Loucy (cell line): Measurements from ENCODE around the gene VWA7.

Experiments
- CTCF ChIP-seq: fragments of 200-600 bp; sonication (generic); conservative IDR thresholded peaks from 2 replicates; pipeline ENCODE4 v1.5.1; 2014; ENCODE audit warnings: mild to moderate bottlenecking, antibody characterized with exemption, low read length
- EZH2phosphoT487 ChIP-seq: fragments of 200-600 bp; IDR thresholded peaks from 2 replicates; pipeline ENCODE4 v1.6.1; 2018; ENCODE audit warnings: antibody characterized with exemption, mild to moderate bottlenecking, moderate library complexity, borderline replicate concordance

GRCh38 chr6:31742894-31743293 is 34.2 kb downstream of the VWA7 start:
- TF ChIP-seq CTCF, result no peak
- no peak for TF ChIP-seq EZH2phosphoT487
